Activated CD8-positive, alpha-beta memory T cell treated with anti-CD3 and anti-CD28 coated beads, Interleukin-2, amount 10 ng/mL, durations not matched to agents 7 days and 5 days (primary cell): ENCODE measurements around the gene VPS4A. TPM values are rescaled to one million over a fixed set of nuclear protein-coding genes. Genes with fewer than 3 reads are reported as not detected.

Experiments
- ATAC-seq: fragments of 150-1000 bp; cut with Tn5 transposase; one replicate; pipeline ENCODE4 v1.10.0; 2021; ENCODE audit warnings: moderate library complexity
- CTCF ChIA-PET: fragments of 350-600 bp; sonication (Branson Sonifier 250); formaldehyde crosslinking; loops from one replicate; lab custom pipeline; 2021; ENCODE audit warnings: antibody characterized with exemption; lab: Charles Lee
- DNase-seq: peaks from one replicate; pipeline ENCODE4 v3.0.0-alpha.2; 2020
- H3K27ac Mint-ChIP-seq: one replicate; pipeline ENCODE4 v1.8.0; 2021; ENCODE audit warnings: mild to moderate bottlenecking, mixed read lengths
- H3K27me3 Mint-ChIP-seq: one replicate; pipeline ENCODE4 v1.8.0; 2021; ENCODE audit warnings: mixed read lengths
- H3K36me3 Mint-ChIP-seq: one replicate; pipeline ENCODE4 v1.8.0; 2021; ENCODE audit warnings: mild to moderate bottlenecking, mixed read lengths
- H3K4me1 Mint-ChIP-seq: one replicate; pipeline ENCODE4 v1.8.0; 2021; ENCODE audit warnings: mixed read lengths
- H3K4me3 Mint-ChIP-seq: one replicate; pipeline ENCODE4 v1.8.0; 2021; ENCODE audit warnings: mild to moderate bottlenecking, moderate library complexity, mixed read lengths
- H3K9me3 Mint-ChIP-seq: one replicate; pipeline ENCODE4 v1.8.0; 2022; ENCODE audit warnings: low read depth, mixed read lengths
- total RNA-seq, 2 experiments: library from RNA; stranded (reverse); gene quantifications; one replicate each; pipeline ENCODE4 v1.2.3, GENCODE V29; 2021

VPS4A gene
- total RNA-seq, 2 experiments from 2014 or later: 31.5 to 38.9 TPM

GRCh38 chr16:69364088-69364487 is 52.9 kb downstream of the VPS4A start:
- no peaks in the 10 kb centered on the region for H3K27me3 Mint-ChIP-seq
- no peak overlapping the region for H3K27ac Mint-ChIP-seq
- no peak overlapping the region for H3K4me3 Mint-ChIP-seq
- H3K36me3 Mint-ChIP-seq: peaks cover 31% of the 10 kb centered on the region
- CTCF ChIA-PET: no interaction called here
- DNase-seq: no peak
- H3K9me3 Mint-ChIP-seq: no peaks in the 10 kb centered on the region
- no peak for ATAC-seq
- H3K4me1 Mint-ChIP-seq: peaks cover 4% of the 10 kb centered on the region

- peaks cover 7% of the 10 kb centered on the region for H3K4me1 Mint-ChIP-seq
- CTCF ChIA-PET: no interaction called here
- H3K9me3 Mint-ChIP-seq: no peaks in the 10 kb centered on the region
- ATAC-seq (no peak), DNase-seq (no peak)
- H3K4me3 Mint-ChIP-seq: no peak overlapping the region
- peaks cover 45% of the 10 kb centered on the region for H3K36me3 Mint-ChIP-seq
- no peak overlapping the region for H3K27ac Mint-ChIP-seq
- no peaks in the 10 kb centered on the region for H3K27me3 Mint-ChIP-seq
Observed at GRCh38 chr16:69365901-69366300, 54.8 kb downstream of the VPS4A start.

GRCh38 chr16:69366431-69366830 is 55.3 kb downstream of the VPS4A start:
- Mint-ChIP-seq H3K9me3 (no peaks in the 10 kb centered on the region), H3K27me3 (no peaks in the 10 kb centered on the region), H3K36me3 (peaks cover 46% of the 10 kb centered on the region), H3K4me1 (peaks cover 7% of the 10 kb centered on the region), H3K27ac (no peak overlapping the region), H3K4me3 (no peak overlapping the region)
- no peak for DNase-seq
- ATAC-seq: no peak
- CTCF ChIA-PET: no interaction called here

- H3K36me3 Mint-ChIP-seq: peaks cover 50% of the 10 kb centered on the region
- no peak overlapping the region for H3K27ac Mint-ChIP-seq
- peaks cover 9% of the 10 kb centered on the region for H3K4me1 Mint-ChIP-seq
- no peaks in the 10 kb centered on the region for H3K27me3 Mint-ChIP-seq
- no peaks in the 10 kb centered on the region for H3K9me3 Mint-ChIP-seq
- no peak for DNase-seq
- H3K4me3 Mint-ChIP-seq: no peak overlapping the region
- CTCF ChIA-PET: no interaction called here
- no peak for ATAC-seq
Observed at GRCh38 chr16:69367980-69368379, 56.8 kb downstream of the VPS4A start.

- Mint-ChIP-seq H3K4me1 (peaks cover 13% of the 10 kb centered on the region), H3K4me3 (no peak overlapping the region), H3K36me3 (peaks cover 53% of the 10 kb centered on the region), H3K9me3 (no peaks in the 10 kb centered on the region), H3K27me3 (no peaks in the 10 kb centered on the region), H3K27ac (no peak overlapping the region)
- no peak for DNase-seq
- no peak for ATAC-seq
- CTCF ChIA-PET: no interaction called here
Observed at GRCh38 chr16:69368866-69369265, 57.7 kb downstream of the VPS4A start.

- H3K27me3 Mint-ChIP-seq: no peaks in the 10 kb centered on the region
- H3K27ac Mint-ChIP-seq: peak overlapping the region; percentile 56
- H3K4me3 Mint-ChIP-seq: no peak overlapping the region
- CTCF ChIA-PET: no interaction called here
- DNase-seq (no peak), ATAC-seq (no peak)
- H3K9me3 Mint-ChIP-seq: no peaks in the 10 kb centered on the region
- H3K4me1 Mint-ChIP-seq: peaks cover 14% of the 10 kb centered on the region
- H3K36me3 Mint-ChIP-seq: peaks cover 46% of the 10 kb centered on the region
Observed at GRCh38 chr16:69371564-69371963, 60.4 kb downstream of the VPS4A start.

GRCh38 chr16:69373019-69373418 is 61.9 kb downstream of the VPS4A start:
- H3K4me1 Mint-ChIP-seq: peaks cover 13% of the 10 kb centered on the region
- no peaks in the 10 kb centered on the region for H3K9me3 Mint-ChIP-seq
- no peak overlapping the region for H3K4me3 Mint-ChIP-seq
- H3K27me3 Mint-ChIP-seq: no peaks in the 10 kb centered on the region
- no peak overlapping the region for H3K27ac Mint-ChIP-seq
- H3K36me3 Mint-ChIP-seq: peaks cover 41% of the 10 kb centered on the region
- ATAC-seq (no peak), DNase-seq (no peak)
- CTCF ChIA-PET: interaction anchor here (1.2 kb wide), 1 partner anchor 23 kb away, joined by 3 read pairs; no protein-coding TSS in a partner anchor

Other genes with a start within 250 kb of the VPS4A start
- under 1 TPM; 0.29 to 0.47 TPM for gene HAS3, start 205.7 kb upstream of the VPS4A start, total RNA-seq
- 100 to 1,000 TPM; 133 to 147 TPM for gene CHTF8, start 178.8 kb upstream of the VPS4A start, total RNA-seq
- 10 to 100 TPM; 57.7 to 82.3 TPM for gene UTP4, start 178.7 kb upstream of the VPS4A start, total RNA-seq
- gene SNTB2, start 124.2 kb upstream of the VPS4A start, total RNA-seq: 10 to 100 TPM; 21.5 to 30.6 TPM
- gene PDF, start 19.2 kb downstream of the VPS4A start, total RNA-seq: 10 to 100 TPM; 18.3 to 21.3 TPM
- gene COG8, start 28.2 kb downstream of the VPS4A start, total RNA-seq: 10 to 100 TPM; 27.6 to 32.7 TPM
- 10 to 100 TPM; 36.2 to 48.8 TPM for gene NIP7, start 28.4 kb downstream of the VPS4A start, total RNA-seq
- 1 to 10 TPM; 1.5 TPM for gene TMED6, start 40.4 kb downstream of the VPS4A start, total RNA-seq
- gene TERF2, start 74.7 kb downstream of the VPS4A start, total RNA-seq: 10 to 100 TPM; 48.7 to 58.2 TPM
- 100 to 1,000 TPM; 149 to 189 TPM for gene CYB5B, start 113.3 kb downstream of the VPS4A start, total RNA-seq